HUES6 (cell line): ENCODE results near the gene TLR2.
"Not testable (repeated sequence)": the region's sequence is repeated elsewhere in the genome, so short reads cannot be mapped to it uniquely, and the experiment has no call there.

Source experiments
- H3K27ac ChIP-seq: 2 replicates; pipeline ENCODE4 v1.7.0; 2013; ENCODE audit warnings: low read depth, mild to moderate bottlenecking, low read length, inconsistent platforms
- H3K27me3 ChIP-seq: 2 replicates; pipeline ENCODE4 v1.6.1; 2013; ENCODE audit warnings: low read length; ENCODE audit not compliant: control insufficient read depth, insufficient read depth
- H3K36me3 ChIP-seq: 2 replicates; pipeline ENCODE4 v1.6.1; 2013; ENCODE audit warnings: low read length; ENCODE audit not compliant: control insufficient read depth, insufficient read depth
- H3K4me1 ChIP-seq: 2 replicates; pipeline ENCODE4 v1.6.1; 2013; ENCODE audit warnings: low read length; ENCODE audit not compliant: control insufficient read depth, insufficient read depth
- H3K4me3 ChIP-seq: 2 replicates; pipeline ENCODE4 v1.5.1; 2013; ENCODE audit warnings: low read depth, low read length
- H3K9ac ChIP-seq: one replicate; pipeline ENCODE4 v1.6.1; 2013; ENCODE audit warnings: mild to moderate bottlenecking, low read length
- H3K9me3 ChIP-seq: 2 replicates; pipeline ENCODE4 v1.6.1; 2013; ENCODE audit warnings: low read depth, low read length; ENCODE audit not compliant: control insufficient read depth, insufficient read depth

The TLR2 gene

DNA sequence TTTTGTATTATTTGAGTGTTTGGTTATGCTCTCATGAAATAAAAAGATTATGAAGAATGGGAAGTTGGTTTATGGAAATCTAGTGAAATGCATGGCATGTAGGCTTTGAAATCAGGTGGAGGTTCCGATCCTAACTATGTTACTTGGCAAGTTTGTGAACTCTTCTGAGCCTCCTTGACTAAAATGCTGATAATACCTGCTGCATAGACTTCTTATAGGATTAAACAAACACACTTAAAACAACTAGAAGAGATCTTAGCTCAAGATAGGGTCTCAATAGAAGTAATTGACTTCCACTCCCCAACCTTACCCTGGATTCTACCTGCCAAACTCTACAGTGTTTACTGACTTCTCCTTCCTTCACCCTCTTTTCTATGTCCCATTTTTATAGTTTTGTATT is 22.2 kb upstream of the TLR2 start:
- Histone ChIP-seq H3K36me3 (no peaks in the 10 kb centered on the region), H3K4me3 (no peak overlapping the region), H3K27ac (no peak overlapping the region), H3K4me1 (no peaks in the 10 kb centered on the region), H3K9ac (no peak overlapping the region), H3K9me3 (peaks cover 12% of the 10 kb centered on the region), H3K27me3 (no peaks in the 10 kb centered on the region)

DNA sequence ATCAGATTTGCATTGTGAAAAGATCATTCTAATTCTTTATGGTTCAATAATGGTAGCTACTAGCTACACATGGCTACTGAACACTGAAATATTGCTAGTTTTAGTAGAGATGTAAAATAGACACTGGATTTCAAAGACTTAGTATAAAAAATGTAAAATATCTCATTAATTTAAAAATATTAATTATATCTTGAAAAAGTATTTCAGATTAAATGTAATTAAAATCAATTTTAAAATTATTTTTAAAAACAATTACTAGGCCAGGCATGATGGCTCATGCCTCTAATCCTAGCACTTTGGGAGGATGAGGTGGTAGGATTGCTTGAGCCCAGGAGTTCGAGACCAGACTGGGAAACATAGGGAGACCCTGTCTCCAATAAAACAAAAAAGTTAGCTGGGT is 20.4 kb upstream of the TLR2 start:
- no peak overlapping the region for H3K4me3 ChIP-seq
- H3K4me1 ChIP-seq, result no peaks in the 10 kb centered on the region
- H3K36me3 ChIP-seq, result no peaks in the 10 kb centered on the region
- H3K27ac ChIP-seq, result no peak overlapping the region
- no peaks in the 10 kb centered on the region; the same call in 1 of the 2 replicates for H3K27me3 ChIP-seq
- peaks cover 12% of the 10 kb centered on the region for H3K9me3 ChIP-seq
- no peak overlapping the region for H3K9ac ChIP-seq

DNA sequence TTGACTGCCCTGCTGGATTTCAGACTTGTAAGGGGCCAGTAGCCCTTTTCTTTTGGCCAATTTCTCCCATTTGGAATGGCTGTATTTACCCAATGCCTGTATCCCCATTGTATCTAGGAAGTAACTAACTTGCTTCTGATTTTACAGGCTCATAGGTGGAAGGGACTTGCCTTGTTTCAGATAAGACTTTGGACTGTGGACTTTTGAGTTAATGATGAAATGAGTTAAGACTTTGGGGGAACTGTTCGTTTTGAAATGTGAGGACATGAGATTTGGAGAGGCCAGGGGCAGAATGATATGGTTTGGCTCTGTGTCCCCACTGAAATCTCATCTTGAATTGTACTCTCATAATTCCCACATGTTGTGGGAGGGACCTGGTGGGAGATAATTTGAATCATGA is 17.6 kb upstream of the TLR2 start:
- H3K27ac ChIP-seq, H3K4me3 ChIP-seq, H3K36me3 ChIP-seq, H3K9ac ChIP-seq, H3K27me3 ChIP-seq, H3K4me1 ChIP-seq: not testable (repeated sequence)
- peaks cover 12% of the 10 kb centered on the region for H3K9me3 ChIP-seq

DNA sequence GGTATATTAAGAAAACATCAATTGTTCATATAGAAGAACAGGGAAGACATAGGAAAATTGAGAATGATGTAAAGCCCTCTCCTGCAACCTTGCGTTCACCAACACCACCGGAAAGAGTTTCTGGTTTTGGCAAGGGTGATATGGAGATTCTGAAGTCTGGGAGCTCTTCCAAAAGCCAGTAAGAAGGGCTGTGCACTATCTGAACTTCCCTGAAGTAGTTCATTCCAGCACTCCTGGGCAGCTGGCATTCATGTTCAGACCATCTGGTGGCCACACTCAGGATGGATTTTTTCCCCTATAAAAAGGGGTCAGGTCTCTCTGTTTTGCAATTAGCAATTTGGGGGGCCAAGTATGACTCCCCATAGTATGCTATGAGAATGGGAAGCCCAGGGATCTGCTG is 15.4 kb upstream of the TLR2 start:
- 0 out of 2 replicates have a peak, but pooled peaks cover 3% of the 10 kb centered on the region for H3K9me3 ChIP-seq
- no peak overlapping the region for H3K27ac ChIP-seq
- H3K4me3 ChIP-seq, result no peak overlapping the region
- H3K4me1 ChIP-seq, result no peaks in the 10 kb centered on the region
- no peak overlapping the region for H3K9ac ChIP-seq
- no peaks in the 10 kb centered on the region for H3K36me3 ChIP-seq
- no peaks in the 10 kb centered on the region; the same call in 1 of the 2 replicates for H3K27me3 ChIP-seq

DNA sequence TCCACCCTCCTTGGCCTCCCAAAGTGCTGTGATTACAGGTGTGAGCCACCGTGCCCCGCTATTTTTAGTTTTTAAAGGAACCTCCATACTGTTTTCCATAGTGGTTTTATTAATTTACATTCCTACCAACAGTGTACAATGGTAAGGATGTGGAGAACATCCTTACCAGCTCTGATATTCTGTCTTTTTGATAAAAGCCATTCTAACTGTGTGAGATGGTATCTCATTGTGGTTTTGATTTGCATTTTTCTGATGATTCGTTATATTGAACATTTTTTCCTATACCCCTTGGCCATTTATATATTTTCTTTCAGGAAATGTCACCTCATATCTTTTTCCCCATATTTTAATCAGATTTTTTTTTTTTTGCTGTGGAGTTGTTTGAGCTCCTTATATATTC is 14.2 kb upstream of the TLR2 start:
- H3K27ac ChIP-seq, result no peak overlapping the region
- no peak overlapping the region for H3K4me3 ChIP-seq
- H3K27me3 ChIP-seq, result no peaks in the 10 kb centered on the region; the same call in 1 of the 2 replicates
- H3K9me3 ChIP-seq, result no peaks in the 10 kb centered on the region
- H3K9ac ChIP-seq, result no peak overlapping the region
- H3K4me1 ChIP-seq, result no peaks in the 10 kb centered on the region
- no peaks in the 10 kb centered on the region for H3K36me3 ChIP-seq

DNA sequence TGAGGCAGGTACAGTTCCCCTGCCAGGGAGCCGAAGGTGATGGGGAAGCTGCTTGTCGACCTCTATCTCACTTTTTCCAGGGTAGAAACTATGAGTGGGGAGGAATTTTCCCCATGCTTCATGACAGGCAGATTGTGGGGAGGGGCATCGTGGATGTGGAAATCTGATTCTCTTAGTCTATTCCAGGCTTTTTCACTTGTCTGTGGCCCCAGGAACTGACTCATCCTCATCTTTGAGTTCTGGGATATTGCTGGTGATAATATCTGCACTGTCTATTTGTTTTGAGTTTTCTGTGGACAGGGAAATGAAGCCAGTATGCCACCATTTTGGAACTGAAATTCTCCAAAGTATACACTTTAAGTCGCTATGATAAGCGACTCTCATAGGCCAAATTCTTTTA is 7.6 kb upstream of the TLR2 start:
- Histone ChIP-seq H3K4me3 (no peak overlapping the region), H3K27me3 (peaks cover 8% of the 10 kb centered on the region), H3K36me3 (no peaks in the 10 kb centered on the region), H3K27ac (no peak overlapping the region), H3K9me3 (no peaks in the 10 kb centered on the region), H3K4me1 (no peaks in the 10 kb centered on the region), H3K9ac (no peak overlapping the region)

DNA sequence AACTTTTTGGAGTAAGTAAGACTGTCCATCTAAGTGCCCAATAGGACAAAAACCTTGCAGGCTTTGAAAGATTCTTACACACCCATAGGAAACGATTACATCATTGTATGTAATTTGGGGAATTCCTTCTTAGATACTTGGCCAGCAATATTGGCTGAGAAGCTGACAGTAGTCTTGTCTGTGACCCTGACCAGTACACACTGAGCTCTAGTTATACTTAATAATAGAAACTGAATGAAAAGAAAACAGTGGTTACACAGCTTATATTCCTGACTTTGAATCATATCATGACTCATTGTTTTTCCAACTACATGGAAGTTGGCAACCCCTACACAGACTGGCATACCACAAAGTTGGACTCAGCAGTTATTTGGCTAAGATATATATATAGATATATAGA is 7.1 kb upstream of the TLR2 start:
- Histone ChIP-seq H3K9me3 (no peaks in the 10 kb centered on the region), H3K4me3 (no peak overlapping the region), H3K27me3 (peaks cover 13% of the 10 kb centered on the region), H3K9ac (no peak overlapping the region), H3K36me3 (no peaks in the 10 kb centered on the region), H3K27ac (no peak overlapping the region), H3K4me1 (no peaks in the 10 kb centered on the region)

DNA sequence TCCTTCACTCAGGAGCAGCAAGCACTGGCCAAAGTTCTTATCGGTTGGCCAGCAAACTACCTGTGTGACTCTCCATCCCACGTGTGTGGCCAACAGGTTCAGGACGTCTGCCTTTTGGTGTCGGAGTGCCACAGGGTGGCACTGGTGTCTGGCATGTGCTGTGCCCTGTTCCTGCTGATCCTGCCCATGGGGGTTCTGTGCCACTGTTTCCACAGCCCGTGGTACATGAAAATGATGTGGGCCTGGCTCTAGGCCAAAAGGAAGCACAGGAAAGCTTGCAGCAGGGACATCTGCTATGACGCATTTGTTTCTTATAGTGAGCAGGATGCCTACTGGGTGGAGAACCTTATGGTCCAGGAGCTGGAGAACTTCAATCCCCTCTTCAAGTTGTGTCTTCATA is 4.6 kb upstream of the TLR2 start:
- no peaks in the 10 kb centered on the region for H3K9me3 ChIP-seq
- H3K36me3 ChIP-seq, result no peaks in the 10 kb centered on the region
- no peak overlapping the region for H3K27ac ChIP-seq
- no peak overlapping the region for H3K4me3 ChIP-seq
- H3K27me3 ChIP-seq, result peaks cover 38% of the 10 kb centered on the region
- no peaks in the 10 kb centered on the region for H3K4me1 ChIP-seq
- no peak overlapping the region for H3K9ac ChIP-seq

DNA sequence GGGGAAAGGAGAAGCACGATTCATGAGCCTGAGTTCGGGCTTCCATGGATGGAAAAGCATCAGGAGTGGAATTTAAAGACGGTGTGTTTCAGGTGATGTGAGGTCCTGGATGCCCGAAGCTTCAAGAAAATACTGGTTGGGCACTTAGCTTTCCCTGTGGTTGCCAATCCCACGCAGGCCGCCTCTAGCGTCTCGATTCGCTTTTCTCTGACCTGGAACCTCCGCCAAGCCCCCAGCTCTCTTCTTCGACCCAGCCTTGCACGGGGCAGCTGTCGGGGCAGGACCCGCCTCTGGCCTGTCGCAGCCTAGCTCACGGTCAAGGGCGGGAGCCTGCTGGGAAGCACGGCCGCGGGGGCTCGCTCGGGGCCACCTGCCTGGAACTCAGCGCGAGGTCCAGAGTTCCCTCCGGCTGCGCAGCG is 308 bp upstream of the TLR2 start:
- peak overlapping the region; percentile 12 for H3K9ac ChIP-seq

DNA sequence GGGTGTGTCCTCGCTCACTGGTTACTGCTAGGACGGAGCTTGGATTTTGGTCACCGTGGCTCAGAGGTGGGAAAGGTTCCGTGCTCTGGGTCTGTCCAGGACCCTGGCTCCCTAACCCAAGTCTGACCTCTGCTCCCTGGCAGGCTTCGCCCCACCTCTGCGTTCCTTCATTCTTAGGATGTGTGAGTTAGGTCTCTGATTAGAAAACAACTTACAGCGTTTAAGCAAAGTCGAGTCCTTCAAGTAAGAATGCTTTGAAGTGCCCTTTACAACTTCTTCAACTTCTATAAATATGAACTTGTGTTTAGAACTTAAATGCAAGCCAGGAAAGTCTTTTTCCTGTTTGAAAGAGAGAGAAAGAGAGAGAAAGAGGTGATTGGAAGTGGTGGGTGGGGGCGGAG is 891 bp downstream of the TLR2 start:
- Histone ChIP-seq H3K4me1 (no peaks in the 10 kb centered on the region), H3K36me3 (no peaks in the 10 kb centered on the region), H3K27me3 (peaks cover 49% of the 10 kb centered on the region), H3K27ac (no peak overlapping the region), H3K9ac (no peak overlapping the region), H3K9me3 (peaks cover 29% of the 10 kb centered on the region), H3K4me3 (peak overlapping the region; percentile 69)

More for the DNA sequence above, 308 bp upstream of the TLR2 start:
- H3K4me1 ChIP-seq, result no peaks in the 10 kb centered on the region
- H3K9me3 ChIP-seq, result peaks cover 18% of the 10 kb centered on the region
- H3K4me3 ChIP-seq, result peak overlapping the region; percentile 69
- H3K27ac ChIP-seq, result no peak overlapping the region
- peaks cover 54% of the 10 kb centered on the region for H3K27me3 ChIP-seq
- no peaks in the 10 kb centered on the region for H3K36me3 ChIP-seq

DNA sequence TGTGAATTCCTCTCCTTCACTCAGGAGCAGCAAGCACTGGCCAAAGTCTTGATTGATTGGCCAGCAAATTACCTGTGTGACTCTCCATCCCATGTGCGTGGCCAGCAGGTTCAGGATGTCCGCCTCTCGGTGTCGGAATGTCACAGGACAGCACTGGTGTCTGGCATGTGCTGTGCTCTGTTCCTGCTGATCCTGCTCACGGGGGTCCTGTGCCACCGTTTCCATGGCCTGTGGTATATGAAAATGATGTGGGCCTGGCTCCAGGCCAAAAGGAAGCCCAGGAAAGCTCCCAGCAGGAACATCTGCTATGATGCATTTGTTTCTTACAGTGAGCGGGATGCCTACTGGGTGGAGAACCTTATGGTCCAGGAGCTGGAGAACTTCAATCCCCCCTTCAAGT is 20.4 kb downstream of the TLR2 start:
- Histone ChIP-seq H3K27ac (no peak overlapping the region), H3K9me3 (no peaks in the 10 kb centered on the region), H3K36me3 (no peaks in the 10 kb centered on the region), H3K27me3 (peaks cover 3% of the 10 kb centered on the region; the same call in 1 of the 2 replicates), H3K4me3 (no peak overlapping the region), H3K4me1 (no peaks in the 10 kb centered on the region), H3K9ac (no peak overlapping the region)
